Mesenteric fat pad (tissue), 1 donor: ENCODE results near the gene PPRC1. TPM values are rescaled to one million over a fixed set of nuclear protein-coding genes. Genes with fewer than 3 reads are reported as not detected.
"Not testable (repeated sequence)": the region's sequence is repeated elsewhere in the genome, so short reads cannot be mapped to it uniquely, and the experiment has no call there.

Experiments
- DNase-seq: peaks from one replicate; pipeline ENCODE4 v3.0.0-alpha.2; 2020; ENCODE audit warnings: low spot score
- total RNA-seq: library from RNA; stranded (reverse); fragmentation: NEBNext Ultra II Directional; extraction: Animal tissue kit (Norgen Biotek cat#: 25700); gene quantifications from one replicate; pipeline ENCODE4 v1.2.1, GENCODE V29; 2021
- donor health status: DM: yes; HTN: yes; CAD: no.

The PPRC1 gene
- total RNA-seq, 1 donor from 2014 or later, result 49.7 TPM

GRCh38 chr10:102188298-102188940, 55.6 kb downstream of the PPRC1 start:
- DNase-seq, result no peak

DNA sequence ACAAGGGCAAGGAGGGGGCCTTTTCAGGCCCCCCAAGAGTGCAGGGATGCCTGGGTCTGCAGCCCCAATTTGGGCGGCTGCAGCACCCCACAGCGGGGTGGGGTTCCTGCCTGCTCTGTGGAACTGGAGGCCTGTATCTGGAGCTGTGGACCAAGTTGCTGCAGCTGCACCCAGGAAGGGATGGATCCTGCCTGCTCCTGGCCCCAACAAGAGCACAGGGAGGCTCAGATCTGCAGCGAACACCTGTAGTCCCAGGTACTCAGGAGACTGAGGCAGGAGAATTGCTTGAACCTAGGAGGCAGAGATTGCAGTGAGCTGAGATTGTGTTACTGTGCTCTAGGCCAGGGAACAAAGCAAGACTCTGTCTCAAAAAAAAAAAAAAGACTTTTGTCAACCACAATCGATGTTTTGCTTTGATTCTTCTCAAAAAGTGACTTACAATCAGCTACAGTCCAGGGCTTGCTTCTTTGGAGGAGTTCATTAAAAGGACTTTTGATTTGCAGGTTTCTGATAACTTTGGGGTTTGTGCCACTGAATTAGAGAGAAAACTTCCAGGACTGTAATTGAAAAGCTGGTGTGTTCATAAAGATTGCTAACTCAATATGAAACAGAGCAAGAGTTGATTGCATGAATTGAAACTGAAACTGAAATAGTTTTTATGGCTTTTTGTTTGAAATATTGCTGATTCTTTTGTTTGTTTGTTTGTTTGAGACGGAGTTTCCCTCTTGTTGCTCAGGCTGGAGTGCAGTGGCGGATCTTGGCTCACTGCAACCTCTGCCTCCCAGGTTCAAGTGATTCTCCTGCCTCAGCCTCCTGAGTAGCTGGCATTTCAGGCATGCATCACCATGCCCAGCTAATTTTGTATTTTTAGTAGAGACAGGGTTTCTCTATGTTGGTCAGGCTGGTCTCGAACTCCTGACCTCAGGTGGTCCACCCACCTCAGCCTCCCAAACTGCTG, 56.4 kb downstream of the PPRC1 start:
- not testable (repeated sequence) for DNase-seq

DNA sequence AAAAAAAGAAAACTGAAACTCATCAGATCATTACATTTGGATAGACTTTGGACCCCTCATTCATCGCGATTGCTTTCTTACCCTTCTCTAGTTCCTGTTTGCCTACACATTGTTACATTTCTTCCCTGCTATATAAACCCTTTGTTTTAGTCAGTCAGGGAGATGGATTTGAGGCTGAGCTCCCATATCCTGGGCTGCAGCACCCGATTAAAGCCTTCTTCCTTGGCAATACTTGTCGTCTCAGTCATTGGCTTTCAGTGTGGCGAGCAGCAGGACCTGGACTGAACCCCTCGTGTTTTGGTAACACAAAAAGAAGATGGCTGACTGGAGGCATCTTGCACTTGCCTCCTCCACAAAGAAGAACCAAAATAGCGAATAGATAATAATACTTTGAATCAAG, 59.1 kb downstream of the PPRC1 start:
- no peak for DNase-seq

GRCh38 chr10:102195296-102195870, 62.5 kb downstream of the PPRC1 start:
- DNase-seq, result no peak

DNA sequence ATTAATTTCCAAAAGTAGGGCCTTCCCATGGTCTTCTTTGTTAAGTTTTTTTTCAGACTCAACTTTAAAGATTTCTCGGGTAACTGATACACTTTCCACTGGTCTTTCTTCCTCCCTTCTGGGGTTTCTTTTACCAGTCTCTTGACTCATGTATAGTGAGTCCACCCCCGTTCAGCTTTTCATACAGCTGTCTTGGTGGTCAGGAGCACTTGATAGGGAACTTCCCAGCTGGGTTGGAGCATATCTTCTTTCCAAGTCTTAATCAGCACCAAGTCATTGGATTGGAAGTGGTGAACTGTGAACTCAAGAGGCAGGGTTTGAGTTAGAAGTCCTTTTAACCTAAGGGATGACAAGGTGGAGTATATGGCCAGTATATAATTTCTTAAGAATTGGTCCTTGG, 64.1 kb downstream of the PPRC1 start:
- DNase-seq, result no peak

DNA sequence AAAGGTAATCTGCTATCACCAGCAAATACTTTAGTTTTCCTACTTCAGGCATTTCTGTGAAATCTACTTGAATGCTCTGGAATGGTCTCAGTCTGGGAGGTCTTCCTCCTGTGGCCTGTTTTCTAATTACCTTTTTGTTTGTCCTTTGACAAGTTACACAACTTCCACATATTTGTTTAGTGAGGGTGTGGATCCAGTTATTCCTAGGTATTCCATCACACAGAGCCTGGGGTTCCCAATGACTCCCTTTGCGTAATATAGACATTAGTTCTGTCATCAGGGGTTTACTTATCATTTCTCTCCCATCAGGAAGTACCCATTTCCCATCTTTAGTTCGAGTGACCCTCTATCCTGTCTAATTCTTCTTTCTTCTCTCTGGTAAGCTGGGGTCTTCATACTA, 65.2 kb downstream of the PPRC1 start:
- DNase-seq, result no peak

Other genes with a start within 250 kb of the PPRC1 start
- 28.2 TPM for gene ARMH3, start 76.9 kb upstream of the PPRC1 start, total RNA-seq
- gene HPS6, start 67.7 kb upstream of the PPRC1 start, total RNA-seq, result 15.7 TPM
- 33.0 TPM for gene LDB1, start 12.7 kb upstream of the PPRC1 start, total RNA-seq
- gene NOLC1, start 19.3 kb downstream of the PPRC1 start, total RNA-seq, result 50.2 TPM
- gene ELOVL3, start 93.3 kb downstream of the PPRC1 start, total RNA-seq, result 7.2 TPM
- gene PITX3, start 108.5 kb downstream of the PPRC1 start, total RNA-seq, result not detected
- gene GBF1, start 112.5 kb downstream of the PPRC1 start, total RNA-seq, result 34.9 TPM